ENCODE data around the gene SLCO4C1. TPM values are rescaled to one million over a fixed set of nuclear protein-coding genes. Genes with fewer than 3 reads are reported as not detected.

SLCO4C1 gene
- polyA plus RNA-seq, 1 donor, result 4.4 TPM

DNA sequence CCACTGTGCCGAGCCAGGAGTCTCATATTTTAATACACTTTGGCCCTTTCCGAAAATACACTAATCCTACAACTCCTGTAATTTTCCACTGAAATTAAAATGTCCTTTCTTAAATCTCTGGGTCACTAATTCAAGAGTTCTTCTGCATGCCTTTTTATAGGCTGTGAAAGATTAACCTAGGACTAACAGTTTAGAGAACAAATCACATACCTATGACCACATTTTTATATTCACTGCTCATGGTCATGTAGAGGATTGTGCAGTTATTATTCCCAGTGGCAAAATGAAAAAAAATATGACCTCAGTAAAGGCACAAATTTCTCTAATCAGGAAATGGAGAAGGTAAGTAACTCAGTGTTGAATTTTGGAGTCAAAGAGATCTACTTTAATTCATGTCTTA is 33.4 kb downstream of the SLCO4C1 start:
- DNase-seq, result no peak

DNA sequence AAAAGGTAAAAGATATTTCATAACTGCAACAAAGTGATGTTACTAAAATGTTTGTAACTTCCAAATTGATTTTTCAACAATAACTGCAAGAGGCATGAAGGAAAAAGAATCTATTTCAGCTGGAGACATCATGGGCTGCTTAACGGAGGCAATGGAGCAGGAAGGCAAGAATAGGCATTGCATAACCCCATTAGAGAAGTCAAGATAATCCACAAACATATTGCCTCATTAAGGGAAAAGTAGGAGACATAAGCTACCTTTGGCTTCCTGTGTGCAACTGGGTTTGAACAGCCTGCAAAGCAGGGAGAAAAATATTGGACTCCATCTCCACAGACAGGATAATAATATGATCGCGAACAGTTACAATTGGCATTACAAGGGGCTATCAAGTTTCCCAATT is 46.7 kb downstream of the SLCO4C1 start:
- no peak for DNase-seq

- DNase-seq, result no peak
Observed at GRCh38 chr5:102243213-102243612, 52.9 kb downstream of the SLCO4C1 start.

- no peak for DNase-seq
Observed at GRCh38 chr5:102241809-102242421, 54.2 kb downstream of the SLCO4C1 start.

GRCh38 chr5:102231693-102232619 is 64.1 kb downstream of the SLCO4C1 start:
- no peak for DNase-seq

DNA sequence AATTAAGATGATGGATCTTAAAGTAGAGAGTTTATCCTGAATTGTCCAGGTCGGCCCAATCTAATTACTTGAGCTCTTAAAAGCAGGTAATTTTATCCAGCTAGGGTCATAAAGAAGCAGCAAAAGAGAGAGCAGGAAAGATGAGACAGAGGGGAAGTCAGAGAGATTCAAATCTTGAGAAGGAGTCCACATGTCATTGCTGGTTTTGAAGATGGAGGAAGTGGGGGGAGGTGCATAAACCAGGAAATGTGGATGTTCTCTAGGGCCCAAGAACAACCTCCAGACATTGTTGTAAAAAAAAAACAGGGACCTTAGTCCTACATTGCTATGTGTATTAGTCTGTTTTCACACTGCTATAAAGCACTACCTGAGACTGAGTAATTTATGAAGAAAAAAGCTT is 66.4 kb downstream of the SLCO4C1 start:
- DNase-seq, result no peak

DNA sequence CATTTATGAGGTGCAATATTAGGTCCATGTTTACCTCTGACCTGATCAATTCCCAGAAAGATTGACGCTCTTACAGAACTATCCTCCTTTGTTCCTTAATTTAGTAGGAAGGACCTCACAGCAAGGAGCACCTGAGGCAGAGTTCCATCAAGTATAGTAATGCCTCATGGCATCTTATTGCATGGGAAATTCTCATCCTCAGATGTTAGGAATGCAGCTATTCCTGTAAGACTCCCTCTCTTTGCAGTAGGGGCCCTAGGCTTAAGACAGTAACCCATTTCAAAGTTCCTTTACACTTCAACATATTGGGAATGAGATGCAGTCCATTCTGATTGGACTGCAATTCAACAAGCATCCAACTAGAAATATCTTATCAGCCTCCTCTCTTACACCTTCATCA is 69.8 kb downstream of the SLCO4C1 start:
- DNase-seq, result no peak

DNA sequence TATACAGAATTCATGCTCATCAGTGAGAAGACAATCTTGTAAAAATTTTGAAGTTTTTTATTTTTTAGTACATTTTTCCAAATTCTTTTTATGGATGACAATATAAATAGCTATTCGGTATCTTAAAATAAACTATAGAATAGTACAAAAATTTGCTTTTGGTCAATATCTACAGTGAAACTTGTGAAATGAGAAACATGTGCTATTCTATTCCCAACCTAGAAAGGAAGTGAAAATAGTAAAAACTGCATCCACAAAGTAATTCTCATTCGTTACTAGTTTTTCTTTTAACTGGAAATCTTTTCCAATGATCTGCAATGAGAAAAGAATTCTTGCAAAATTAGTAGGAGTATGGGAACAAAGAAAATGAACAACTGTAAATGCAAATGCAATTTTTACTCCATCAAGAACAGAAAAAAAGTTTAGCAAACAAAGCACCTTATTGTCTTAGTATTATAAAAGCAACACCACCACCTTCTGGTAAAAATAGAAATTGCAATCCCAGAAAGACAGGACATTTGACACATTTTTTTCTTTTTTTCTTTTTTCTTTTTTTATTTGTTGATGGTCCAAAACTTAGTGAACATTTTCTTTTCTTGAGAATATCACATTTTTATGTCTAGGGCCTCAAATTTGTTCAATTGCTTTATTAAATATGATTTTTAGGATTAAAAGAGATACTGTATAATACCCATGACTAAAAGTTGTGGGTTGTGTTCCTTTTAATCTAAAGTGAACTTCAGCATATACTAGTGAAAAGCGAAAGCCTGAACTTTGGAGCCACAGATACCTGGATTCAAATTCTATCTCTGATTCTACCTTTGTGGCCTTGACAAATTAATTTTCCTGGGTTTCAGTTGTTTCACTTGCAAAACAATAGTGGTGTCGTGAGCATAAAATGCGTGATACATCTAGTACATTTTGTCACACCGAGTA is 72.3 kb downstream of the SLCO4C1 start:
- DNase-seq, result no peak

DNA sequence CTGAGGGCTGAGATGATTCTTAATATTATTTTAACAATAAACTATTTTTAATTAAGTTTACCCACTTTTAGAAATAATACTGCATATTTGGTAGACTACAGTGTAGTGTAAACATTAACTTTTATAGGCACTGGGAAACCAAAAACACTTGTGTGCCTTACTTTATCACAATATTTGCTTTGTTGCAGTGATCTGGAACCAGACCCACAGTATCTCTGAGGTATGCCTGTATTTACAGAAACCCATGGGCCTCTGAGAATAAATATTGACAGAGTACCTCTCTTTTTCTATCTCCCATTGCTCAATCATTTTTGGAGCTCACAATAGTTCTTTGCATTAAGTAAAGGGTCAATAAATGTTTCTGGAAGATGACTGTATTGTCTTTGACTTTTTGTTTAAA is 73.3 kb downstream of the SLCO4C1 start:
- no peak for DNase-seq

- no peak for DNase-seq
Observed at GRCh38 chr5:102221949-102222348, 74.1 kb downstream of the SLCO4C1 start.

GRCh38 chr5:102218159-102218558 is 77.9 kb downstream of the SLCO4C1 start:
- no peak for DNase-seq

- DNase-seq, result no peak
Observed at GRCh38 chr5:102216678-102217077, 79.4 kb downstream of the SLCO4C1 start.

DNA sequence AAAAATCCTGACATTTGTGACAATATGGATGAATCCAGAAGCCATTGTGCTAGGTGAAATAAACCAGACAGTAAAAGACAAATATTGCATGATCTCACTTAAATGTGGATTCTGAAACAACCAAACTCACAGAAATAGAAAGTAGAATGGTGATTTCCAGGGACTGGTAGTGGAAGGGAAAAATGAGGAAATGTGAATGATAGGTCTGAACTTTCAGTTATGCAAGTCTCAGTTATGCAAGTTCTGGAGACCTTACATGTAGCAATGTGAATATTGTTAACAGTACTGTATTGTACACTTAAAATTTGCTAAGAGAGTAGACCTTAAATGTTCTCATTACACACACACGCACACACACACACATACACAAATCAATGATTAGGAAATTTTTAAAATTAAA is 84.9 kb downstream of the SLCO4C1 start:
- no peak for DNase-seq

DNA sequence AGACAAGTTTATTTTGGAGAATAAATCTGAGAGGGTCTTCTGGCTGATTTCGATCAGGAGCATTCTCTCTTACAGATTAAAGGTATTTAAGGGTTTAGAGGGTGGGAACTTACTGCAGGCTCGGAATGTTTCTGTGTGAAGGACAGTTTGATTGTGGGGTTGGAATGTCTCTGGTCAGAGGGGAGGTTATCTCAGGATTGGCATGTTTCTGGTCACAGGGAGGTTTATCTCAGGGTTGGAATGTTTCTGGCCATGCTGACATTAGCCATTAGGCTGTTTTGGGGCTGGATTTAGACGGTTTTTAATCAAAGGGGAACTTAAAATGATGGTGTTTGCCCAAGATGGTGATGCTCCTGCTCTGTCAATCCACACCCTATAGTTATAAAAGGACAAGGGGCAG is 95.2 kb downstream of the SLCO4C1 start:
- no peak for DNase-seq

DNA sequence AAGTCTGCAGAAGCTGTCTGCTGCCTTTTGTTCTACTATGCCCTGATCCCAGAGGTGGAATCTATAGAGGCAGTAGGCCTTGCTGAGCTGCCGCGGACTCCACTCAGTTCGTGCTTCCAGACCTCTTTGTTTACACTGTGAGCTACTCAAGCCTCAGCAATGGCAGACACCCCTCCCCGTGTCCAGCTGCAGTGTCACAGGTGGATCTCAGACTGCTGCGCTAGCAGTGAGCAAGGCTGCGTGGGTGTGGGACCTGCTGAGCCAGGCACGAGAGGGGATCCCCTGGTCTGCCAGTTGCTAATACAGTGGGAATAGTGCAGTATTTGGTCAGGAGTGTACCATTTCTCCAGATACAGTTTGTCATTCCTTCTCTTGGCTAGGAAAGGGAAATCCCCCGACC is 99.6 kb downstream of the SLCO4C1 start:
- no peak for DNase-seq

Other genes with a start within 250 kb of the SLCO4C1 start
- 0.40 TPM for gene SLCO6A1, start 202.7 kb upstream of the SLCO4C1 start, polyA plus RNA-seq (ENCODE audit: insufficient read length)